NCI-H2196 treated with DMSO at 0.1 percent for 48 hours (cell line): Measurements from ENCODE around the gene REXO1.

Source experiments
- DNase-seq: peaks from one replicate; lab custom pipeline; 2025; ENCODE audit not compliant: unreplicated experiment; lab: John Stamatoyannopoulos, UW

The REXO1 gene

DNA sequence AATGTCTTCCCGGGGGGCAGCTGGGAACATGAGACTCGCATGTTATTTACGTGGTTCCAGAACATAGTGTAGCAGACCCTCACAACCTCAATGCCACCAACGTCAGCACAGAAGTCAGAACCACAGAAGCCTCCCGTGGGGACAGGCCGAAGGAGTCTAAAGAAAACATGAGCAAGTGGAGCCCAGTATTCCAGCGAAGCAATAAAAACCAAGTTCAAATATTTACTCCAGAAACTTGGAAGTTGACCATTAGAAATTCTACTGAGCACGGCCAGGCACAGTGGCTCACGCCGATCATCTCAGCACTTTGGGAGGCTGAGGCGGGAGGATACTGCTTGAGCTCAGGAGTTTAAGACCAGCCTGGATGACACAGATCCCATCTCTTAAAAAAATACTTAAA, 18.3 kb downstream of the REXO1 start:
- no peak for DNase-seq

DNA sequence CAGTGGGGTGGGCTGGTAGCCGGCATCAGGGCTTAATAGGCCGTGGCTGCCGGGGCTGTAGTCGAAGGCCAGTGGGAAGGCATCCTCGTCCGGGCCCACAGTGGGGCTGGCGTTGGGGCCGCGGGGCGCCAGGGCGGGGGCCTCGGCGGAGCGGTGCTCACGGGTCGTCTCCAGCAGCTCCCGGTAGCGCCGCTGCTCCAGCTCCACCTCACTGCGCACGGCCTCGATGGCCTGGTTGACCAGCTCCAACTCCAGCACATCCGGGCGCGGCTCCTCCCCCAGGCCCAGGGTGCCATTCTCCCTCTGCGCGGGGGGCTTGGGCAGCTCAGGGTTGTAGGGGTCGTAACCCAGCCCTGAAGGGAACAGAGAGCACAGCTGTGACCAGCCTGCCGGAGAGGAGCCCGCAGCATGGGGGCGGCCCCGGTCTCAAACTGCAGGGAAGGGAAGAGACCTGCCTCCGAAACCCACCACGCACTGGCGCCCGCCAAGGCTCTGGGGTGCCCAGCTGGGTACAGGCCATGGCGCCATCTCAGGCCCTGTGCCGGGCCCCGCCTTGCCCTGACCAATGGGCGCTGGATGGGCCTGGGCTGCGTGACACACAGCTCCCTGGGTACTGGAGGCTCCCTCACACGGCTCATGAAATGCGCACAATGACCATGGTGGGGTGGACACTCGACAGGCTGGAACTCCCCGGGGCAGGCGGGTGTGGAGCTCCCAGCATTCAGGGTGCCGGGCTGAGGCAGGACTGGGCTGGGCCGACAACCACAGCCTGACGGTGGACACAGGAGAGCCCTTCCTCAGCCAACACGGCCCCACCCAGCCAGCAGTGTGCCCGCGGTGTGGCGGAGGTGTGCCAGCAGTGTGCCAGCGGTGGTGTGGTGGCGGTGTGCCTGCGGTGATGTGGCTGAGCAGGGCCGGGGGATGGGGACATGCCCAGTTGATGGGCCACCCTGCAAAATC, 19.7 kb downstream of the REXO1 start:
- DNase-seq, result no peak

DNA sequence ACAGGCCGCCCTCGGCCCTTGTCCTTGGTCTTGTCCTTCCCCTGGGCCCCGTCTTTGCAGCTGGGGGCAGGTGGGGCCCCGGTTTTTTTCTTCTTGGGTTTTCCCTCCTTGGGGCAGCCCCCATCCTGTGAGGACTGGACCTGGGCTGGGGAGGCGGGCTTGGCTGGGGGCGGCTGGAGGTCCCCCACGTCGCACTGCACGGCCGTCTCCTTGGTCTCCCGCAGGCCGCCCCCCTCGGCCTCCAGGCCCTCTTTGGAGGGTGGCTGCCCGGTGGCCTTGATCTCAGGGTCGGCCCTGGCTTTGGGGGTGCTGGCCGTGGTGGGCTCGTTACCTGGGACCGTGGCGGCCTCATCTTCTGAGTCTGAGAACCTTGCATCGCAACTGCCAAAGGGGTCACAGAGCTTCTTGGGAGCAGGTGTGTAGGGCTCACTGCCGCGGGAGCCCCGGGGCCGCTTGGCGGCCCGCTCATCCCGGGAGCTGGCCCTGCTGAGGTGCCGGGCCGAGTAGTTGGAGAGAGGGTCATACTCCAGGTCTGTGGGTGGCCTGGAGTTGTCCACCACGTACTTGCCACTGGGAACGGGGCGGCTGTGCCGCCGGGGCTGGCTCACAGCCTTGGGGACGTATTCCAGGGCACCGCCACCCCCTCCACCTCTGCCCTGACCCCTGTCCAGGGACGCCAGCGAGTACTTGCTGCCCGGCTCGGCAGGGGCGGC, 20.6 kb downstream of the REXO1 start:
- DNase-seq, result no peak

DNA sequence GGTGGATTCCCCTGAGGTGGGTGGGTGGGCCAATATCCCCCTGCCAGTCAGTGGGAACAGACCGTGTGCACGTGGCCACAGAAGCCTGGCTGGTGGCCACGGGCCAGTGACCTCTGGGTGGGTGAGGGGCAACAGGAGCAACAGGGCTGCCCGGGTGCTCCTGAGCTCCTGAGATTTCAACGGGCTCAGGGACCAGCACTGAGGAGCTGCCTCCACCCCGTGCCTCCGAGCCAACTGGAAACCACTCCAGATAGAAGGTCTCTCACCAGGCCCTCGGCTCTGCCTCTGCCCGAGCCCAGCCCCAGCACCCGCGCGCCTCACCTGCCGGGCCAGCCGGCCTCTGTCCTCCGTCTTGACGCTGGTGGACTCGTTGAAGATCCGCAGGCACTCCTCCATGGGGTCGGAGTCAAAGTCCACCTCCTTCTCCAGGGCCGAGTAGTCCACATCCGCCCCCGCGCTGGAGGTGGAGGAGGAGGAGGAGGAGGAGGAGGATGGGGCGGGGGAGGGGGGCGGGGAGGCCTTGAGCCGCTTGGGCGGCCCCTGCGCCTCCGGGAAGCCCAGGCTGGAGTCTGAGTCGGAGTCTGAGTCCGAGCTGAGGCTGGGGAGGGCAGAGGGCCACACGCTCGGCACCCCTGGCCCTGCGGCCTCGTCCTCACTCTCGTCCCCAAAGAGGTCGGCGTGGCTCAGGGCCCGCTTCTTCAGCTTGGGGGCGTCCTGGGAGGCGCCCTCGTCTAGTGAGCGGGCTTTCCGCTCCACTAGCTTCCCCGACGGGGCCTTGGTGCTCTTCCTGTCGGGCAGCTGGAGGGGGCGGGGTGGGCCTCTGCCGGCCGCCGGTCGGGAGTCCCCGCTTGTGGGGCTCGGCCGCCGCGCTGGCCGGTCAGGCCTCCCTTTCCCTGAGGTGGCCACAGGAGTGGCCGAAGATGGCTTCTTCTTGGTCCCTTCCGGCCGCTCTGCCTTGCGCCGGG, 21.4 kb downstream of the REXO1 start:
- no peak for DNase-seq

DNA sequence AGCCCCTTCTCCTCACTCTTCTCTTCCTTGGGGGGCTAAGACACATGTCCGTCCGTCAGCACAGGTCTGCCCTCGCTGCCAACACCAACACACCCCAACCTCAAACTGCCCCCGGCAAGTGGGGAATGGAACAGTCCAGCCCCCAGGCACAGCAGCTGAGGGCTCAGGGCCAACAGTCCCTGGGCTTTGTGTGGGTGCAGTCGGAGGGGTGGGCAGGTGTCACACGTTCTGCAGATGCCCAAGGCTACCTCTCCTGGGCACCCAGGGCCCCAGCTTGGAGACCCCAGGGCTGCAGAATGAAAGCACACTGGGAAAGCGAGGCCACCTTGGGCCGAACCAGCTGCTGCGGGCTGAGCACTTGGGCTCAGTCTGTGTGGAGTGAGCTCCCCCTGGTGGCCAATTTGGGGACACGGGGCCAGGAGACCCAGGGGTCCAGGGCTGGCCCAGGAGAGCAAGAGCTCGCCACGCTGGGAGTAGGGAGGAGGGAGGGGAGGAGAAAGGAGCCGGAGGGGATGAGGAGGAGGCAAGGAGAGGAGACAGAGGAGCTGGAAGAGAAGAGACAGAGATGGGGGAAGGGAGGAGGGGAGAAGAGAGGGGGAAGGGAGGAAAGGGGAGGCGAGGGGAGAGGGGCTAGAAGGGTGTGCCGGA, 22.2 kb downstream of the REXO1 start:
- peak; percentile 8 for DNase-seq

DNA sequence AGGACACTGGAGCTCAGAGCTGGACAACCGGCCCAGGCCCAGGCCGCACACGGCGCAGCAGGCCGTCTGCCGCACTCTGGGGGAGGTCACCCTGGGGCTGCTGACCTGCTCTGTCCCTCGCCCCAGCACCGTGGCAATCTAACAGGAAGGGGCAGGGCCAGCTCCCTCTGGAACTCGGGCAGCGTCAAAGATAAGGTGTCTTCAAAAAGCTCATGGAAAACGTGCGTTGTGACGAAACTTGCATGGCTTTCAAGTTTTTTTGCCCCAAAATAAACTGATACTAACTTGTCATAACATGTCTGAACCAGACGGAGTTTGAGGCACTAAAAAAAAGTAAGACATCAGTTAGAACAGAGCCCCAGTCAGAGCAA, 24.0 kb downstream of the REXO1 start:
- no peak for DNase-seq

DNA sequence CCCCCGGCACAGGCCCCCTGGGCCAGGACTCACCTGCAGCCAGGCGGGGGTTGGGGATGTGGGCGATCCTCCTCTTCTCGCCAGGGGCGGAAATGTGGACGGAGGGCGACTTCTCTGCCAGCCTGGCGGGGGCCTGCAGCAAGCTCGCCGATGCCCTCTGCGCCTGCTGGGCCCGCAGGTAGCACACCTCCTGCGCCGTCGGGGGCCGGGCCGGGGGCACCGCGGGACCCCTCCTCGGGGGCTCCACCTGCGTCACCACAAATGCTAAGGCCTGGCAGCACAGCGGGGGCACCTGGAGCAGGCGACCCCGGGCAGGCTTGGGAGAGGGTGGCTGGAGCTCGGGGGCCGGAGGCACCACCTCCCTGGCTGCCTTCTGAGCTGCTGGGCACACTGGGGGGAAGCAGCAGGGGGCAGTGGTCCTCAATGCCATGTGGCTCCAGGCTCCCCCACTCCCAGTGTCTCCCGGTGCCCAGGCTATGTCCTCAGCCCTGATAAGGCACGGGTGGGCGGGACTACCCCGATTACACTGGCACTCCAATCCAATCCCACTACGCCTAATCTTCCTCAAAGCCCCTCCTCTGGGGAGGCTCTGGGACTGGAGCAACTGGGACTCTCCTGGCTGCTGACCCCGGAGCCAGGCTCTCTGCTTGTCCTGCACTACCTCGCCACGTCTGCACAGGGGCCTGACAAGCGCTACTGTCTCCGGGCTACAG, 24.6 kb downstream of the REXO1 start:
- DNase-seq, result no peak

DNA sequence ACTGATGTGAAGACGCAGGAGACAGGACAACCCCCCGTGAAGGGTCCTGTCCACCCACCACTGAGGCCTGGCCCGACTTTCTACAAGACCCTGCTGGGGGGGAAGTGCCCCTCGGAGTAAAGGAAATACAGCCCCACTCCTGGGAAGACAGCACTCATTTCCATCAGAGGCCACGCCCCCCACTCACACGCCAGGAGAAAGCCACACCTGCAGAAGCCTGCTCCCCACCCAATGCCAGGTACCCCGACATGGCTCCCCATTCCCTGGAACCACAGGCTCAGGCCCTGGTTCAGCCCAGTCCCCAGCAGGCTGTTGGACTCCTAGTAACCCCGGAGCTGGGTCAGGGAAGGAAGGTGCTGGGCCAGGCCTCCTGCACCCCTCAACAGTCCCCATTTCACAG, 25.3 kb downstream of the REXO1 start:
- DNase-seq, result no peak

DNA sequence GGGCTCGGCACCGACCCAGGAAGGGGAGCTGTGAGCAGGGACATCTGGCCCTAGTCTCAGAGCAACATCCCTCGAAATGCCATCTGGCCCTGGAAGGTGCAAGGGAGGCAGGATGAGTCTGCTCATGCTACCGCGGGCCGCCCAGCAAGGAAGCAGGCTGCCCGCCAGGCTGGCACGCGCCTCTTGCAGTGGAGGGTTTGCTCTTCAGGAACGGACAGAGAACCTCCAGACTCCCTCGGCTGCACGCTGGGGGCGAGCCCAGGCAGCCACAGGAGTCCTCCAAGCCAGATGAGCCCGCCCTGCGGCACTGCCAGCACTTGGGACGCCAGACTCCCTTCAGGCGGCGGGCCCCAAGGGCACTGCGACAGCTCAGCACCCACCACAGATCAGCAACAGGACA, 26.1 kb downstream of the REXO1 start:
- DNase-seq, result no peak

DNA sequence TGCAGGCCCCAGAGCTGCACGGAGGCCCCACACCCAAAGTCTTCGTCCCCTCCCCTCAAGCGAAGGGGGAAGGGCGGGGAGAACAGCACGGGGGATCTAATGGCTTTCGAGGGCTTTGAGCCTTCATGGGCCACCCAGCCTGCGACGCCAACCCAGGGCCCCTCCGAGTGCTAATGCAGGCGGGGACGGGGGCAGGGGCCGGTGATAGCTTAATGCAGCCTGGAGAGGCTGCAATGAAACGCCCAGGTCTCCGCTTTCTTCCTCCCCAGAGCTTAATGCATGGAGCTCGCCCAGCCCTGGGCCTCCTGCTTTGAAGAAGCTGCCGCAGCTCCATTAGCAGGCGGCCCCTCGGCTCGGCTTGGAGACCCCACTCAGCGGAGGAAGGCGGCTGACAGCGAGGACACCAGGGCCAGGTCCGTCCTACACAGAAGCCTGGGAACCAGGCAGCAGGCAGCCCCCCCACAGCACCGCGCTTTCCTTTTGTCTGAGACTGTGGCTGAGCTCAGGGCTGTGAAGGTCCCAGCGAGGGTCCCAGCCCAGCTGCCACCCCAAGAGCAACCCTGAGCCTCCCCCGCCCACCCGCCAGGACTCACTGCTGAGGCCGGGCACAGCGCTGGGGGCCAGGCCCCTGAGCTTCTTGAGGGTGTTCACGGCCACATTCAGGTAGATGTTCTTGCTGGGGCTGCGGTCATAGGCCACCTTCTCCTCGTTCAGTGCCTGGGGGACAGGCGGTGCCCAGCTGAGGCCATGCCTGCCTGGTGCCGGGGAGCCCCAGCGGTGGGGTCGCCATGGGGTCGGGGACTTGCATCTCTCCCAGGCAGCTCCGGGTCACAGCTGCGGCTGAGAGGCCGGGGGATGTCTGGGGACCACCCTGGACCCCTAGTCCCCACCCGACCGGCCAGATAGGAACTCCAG, 28.7 kb downstream of the REXO1 start:
- DNase-seq, result no peak

DNA sequence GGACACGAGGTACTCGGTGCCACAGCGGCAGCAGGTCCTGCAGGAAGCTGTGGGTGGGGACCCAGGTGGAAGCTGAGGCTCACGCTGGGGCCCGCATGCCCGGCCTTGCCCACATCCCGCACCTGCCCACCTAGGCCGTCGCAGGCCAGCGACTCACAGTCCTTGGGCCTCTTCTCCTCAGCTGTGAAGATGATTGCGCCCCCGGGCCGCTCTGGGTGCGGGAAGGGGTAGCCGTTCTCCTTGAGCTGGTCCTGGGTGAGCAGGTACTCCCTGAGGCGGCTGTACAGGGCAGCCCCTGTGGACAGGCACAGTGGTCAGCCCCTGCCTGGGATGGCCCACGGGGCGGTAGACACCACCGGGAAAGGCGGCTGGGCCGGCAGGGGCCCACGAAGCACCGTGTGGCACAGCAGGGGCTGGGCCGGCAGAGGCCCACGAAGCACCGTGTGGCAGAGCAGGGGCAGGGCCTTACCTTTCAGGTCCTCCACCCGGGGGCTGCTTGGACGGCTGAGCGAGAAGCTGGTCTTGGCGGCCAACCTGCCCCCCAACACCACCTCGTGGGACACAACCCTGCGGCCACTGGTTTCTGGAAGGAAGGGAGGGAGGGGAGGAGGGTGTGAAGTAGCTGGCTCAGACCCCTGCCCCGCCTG, 29.6 kb downstream of the REXO1 start:
- DNase-seq, result no peak

DNA sequence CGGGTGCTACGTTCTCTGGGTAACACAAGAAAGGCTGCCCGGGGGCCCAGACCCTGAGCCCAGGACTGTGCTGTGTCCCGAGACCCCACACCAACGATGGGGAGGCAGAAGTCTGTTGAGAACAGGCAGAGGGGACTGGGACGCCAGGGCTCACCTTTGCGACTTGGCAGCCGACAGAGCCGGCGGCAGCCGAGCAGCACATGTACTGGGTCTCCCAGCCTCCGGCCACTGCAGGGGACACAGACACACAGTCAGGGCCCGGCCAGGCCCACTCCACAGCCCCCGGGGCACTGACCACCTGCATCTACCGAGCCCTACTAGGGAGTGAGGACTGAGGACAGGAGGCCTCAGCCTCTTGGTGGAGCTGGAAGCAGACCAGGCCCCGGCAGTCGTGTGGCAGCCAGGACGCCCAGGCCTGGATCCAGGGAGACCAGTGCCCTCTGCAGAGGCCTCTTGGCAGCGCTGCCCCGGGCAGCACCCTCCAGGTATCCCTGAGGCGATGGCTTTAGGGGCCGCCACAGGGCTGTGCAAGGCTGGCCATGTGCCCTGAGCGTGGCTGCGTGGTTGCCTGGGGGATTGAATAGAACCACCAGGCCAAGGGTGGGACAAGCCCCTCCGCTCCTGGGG, 30.6 kb downstream of the REXO1 start:
- DNase-seq, result no peak

DNA sequence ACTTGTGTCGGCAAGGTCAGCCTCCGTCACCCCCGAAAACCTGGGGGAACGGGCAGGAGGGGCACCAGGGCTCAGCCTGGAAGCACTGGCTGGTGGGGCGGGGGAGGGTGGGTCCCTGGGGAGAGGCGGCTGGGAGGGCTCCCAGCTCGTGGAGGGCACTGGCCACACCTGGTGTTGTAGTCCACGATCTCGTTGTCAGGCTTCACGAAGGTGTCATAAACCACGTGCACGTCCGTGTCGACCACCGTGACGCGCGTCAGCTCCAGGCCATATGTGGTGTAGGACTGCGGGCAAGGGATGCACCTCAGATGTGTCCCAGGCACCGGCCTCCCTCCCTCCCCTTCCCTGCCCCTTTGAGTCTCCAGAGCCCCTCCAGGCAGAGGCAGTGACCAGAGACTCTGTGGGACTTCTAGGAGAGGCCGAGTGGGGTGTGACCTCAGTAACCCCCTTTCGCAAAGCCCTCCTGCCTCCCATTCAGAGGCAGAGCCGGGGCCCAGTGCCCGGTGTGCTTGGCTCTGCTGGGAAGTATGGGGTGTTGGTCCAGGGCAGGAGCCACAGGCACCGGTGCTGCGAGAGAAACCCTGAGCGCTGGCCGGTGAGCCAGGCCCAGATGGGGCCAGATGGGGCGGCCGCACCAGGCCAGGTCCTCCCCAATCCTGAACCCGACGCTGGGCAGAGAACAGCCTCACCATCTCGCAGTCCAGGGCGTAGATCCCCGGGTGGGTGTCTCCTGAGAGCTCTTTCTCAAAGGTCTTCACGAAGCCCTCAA, 31.6 kb downstream of the REXO1 start:
- no peak for DNase-seq

DNA sequence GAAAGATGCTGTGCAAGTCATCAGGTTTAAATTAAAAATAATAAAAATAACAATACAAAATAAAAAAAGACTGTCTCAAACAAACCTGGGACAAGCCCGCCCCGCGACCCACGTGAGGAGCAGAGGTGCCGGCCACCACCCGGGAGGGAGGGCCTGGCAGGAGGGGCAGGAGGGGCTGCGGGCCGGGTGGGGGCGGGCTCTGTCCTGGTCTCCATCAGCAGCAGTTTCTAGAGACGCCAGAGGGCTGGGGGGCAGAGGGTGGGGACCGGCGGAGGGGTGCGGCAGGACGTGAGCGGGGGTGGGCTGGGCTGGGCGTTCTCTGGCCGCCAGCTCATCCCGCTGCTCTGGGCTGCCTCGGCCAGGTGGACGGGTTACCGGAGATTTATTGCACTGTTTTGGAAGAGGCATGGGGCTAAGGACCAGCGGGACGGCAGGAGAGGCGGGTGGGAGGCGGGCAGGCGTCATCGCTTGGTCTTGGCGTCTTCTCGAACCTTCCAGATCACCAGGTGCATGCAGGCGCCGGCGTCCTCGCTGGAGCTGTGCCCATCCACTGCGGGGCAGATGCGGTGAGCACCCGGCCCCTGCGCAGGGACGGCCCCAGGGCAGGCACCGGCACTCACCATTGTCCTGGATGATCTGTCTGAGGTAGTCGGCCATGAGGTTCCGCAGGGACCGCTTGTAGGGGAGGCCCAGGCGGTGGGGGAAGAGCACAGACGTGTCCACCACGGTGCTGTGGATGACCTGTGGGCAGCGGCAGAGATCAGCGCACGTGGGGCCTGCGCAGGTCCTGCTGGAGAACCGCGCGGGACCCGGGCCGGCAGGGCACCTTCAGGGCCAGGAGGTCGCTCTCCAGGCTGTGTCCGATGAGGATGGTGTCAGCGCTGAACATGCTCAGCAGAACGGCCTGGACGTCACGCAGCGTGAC, 32.4 kb downstream of the REXO1 start:
- no peak for DNase-seq

DNA sequence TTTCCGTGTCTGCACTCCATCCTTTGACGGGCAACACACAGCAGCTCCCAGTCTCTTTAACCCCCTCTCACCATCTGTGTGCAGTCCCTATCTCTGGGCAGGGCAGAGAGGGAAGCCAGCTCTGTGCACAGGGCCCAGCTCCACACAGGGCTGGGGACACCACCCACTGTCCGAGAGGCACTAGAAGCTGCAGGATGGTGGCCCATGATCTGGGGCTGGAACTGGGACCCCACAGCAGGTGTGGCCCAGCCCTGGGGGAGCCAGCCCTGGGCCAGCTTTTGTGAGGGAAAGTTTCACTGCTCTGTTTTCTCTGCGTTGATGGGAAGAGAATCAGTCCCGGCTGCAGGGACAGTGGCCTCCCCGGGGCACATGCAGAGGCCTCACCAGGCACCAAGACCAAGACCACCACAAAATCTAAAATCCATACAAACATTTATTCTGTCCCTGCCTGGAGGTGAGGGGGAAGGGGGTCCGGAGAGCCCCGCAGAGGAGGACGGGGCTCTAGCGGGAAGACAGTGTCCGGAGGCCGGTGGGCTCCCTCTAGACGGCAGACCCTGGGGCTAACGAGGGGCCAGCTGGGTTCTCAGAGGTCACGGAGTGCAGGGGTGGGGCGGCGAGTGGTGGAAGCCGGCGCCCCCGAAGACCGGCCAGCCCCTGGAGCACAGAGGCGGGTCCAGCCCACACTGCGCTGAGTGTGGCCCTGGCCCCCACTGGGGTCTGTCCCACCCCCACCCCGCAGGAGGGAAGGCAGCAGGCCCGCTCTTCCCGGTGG, 33.3 kb downstream of the REXO1 start:
- no peak for DNase-seq

DNA sequence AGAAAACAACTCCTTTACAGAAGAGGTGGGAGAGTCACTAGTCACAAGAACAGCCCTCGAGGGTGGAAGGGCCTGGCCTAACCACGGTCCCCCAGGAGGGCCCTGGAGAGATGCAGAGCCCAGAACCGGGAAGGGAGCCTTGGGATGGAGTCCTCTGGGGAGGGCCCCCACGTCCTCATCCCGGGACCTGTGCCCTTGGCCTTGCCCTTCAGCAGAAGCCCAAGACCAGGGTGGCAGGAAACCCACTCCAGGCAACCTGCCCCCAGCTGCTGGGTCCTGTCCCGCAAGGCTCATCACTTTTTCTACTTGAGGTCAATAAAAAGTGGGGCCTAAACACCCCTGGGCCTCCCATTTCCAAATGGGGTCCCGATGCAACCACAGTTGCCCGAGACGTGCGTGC, 33.9 kb downstream of the REXO1 start:
- DNase-seq, result no peak
